ENCODE results near the gene DHRS9. TPM values are rescaled to one million over a fixed set of nuclear protein-coding genes. Genes with fewer than 3 reads are reported as not detected.
A peak's percentile ranks its signal among the peaks of the same experiment; 100 is the strongest.
"Not testable (repeated sequence)": the region's sequence is repeated elsewhere in the genome, so short reads cannot be mapped to it uniquely, and the experiment has no call there.

The DHRS9 gene
- total and polyA plus RNA-seq, 2 experiments from 2014 or later, result not detected

- in situ Hi-C loops (cut with MboI), result no loop called here
- H3K27me3 ChIP-seq (replicated peaks; ENCODE audit: insufficient read depth), result 0 out of 2 replicates have a peak, but pooled peaks cover 10% of the 10 kb centered on the region
- no peaks in the 10 kb centered on the region for H3K79me2 ChIP-seq (ENCODE audit: insufficient read depth)
- H3K4me2 ChIP-seq (ENCODE audit: unreplicated experiment), result no peak overlapping the region
- TF ChIP-seq EZH2 (IDR thresholded peaks at IDR 0.05; ENCODE audit: insufficient read depth, poor library complexity, severe bottlenecking) (no peak), EZH2phosphoT487 (IDR thresholded peaks at IDR 0.05; ENCODE audit: insufficient read depth, low read depth) (no peak)
- DNase-seq, result peak; percentile 50
- no peak overlapping the region for H3K27ac ChIP-seq
- H3K36me3 ChIP-seq (ENCODE audit: low read depth), result no peaks in the 10 kb centered on the region
- H3K9me3 ChIP-seq (ENCODE audit: low read depth), result no peaks in the 10 kb centered on the region
- 17 to 18% methylated on average over 9 of the region's 9 CpGs for WGBS, 2 experiments (ENCODE audit: low coverage in 1 of 2, low lambda C conversion rate in 2 of 2, missing lambda C conversion rate in 2 of 2)
- H3K4me1 ChIP-seq (ENCODE audit: insufficient read depth), result no peaks in the 10 kb centered on the region
- no peaks in the 10 kb centered on the region for H4K20me1 ChIP-seq (ENCODE audit: insufficient read depth)
- no peak overlapping the region for H3K4me3 ChIP-seq
- no peaks in the 10 kb centered on the region for H3K9me2 ChIP-seq (ENCODE audit: insufficient read depth)
- no peak overlapping the region for H2AFZ ChIP-seq
- no peak overlapping the region for H3K9ac ChIP-seq
- no peaks in the 10 kb centered on the region for H3F3A ChIP-seq (ENCODE audit: insufficient read depth)
Observed at GRCh38 chr2:169131587-169132512, 62.5 kb downstream of the DHRS9 start.

- H3F3A ChIP-seq (ENCODE audit: insufficient read depth); H2AFZ ChIP-seq; H3K4me2 ChIP-seq (ENCODE audit: unreplicated experiment); H3K9ac ChIP-seq; H3K9me3 ChIP-seq (ENCODE audit: low read depth); H3K9me2 ChIP-seq (ENCODE audit: insufficient read depth); H3K4me3 ChIP-seq; H3K4me1 ChIP-seq (ENCODE audit: insufficient read depth); in situ Hi-C loops (cut with MboI); DNase-seq; H4K20me1 ChIP-seq (ENCODE audit: insufficient read depth); H3K79me2 ChIP-seq (ENCODE audit: insufficient read depth); H3K36me3 ChIP-seq (ENCODE audit: low read depth); H3K27ac ChIP-seq: not testable (repeated sequence)
- peaks cover 16% of the 10 kb centered on the region; the same call in 1 of the 2 replicates for H3K27me3 ChIP-seq (replicated peaks; ENCODE audit: insufficient read depth)
- 71 to 72% methylated on average over 6 of the region's 6 CpGs for WGBS, 2 experiments (ENCODE audit: low coverage in 1 of 2, low lambda C conversion rate in 2 of 2, missing lambda C conversion rate in 2 of 2)
Observed at GRCh38 chr2:169134272-169134671, 64.9 kb downstream of the DHRS9 start.

GRCh38 chr2:169136428-169136827 is 67.1 kb downstream of the DHRS9 start:
- H4K20me1 ChIP-seq (ENCODE audit: insufficient read depth); H3K9me2 ChIP-seq (ENCODE audit: insufficient read depth); in situ Hi-C loops (cut with MboI); H3K36me3 ChIP-seq (ENCODE audit: low read depth); H3K9me3 ChIP-seq (ENCODE audit: low read depth); H3K4me2 ChIP-seq (ENCODE audit: unreplicated experiment); H3K79me2 ChIP-seq (ENCODE audit: insufficient read depth); H3K4me3 ChIP-seq; DNase-seq; H3F3A ChIP-seq (ENCODE audit: insufficient read depth); H3K4me1 ChIP-seq (ENCODE audit: insufficient read depth); H3K9ac ChIP-seq; H3K27ac ChIP-seq; H2AFZ ChIP-seq: not testable (repeated sequence)
- peaks cover 16% of the 10 kb centered on the region; the same call in 1 of the 2 replicates for H3K27me3 ChIP-seq (replicated peaks; ENCODE audit: insufficient read depth)
- 41 to 46% methylated on average over 4 of the region's 5 CpGs for WGBS, 2 experiments (ENCODE audit: low coverage in 1 of 2, low lambda C conversion rate in 2 of 2, missing lambda C conversion rate in 2 of 2)

- Histone ChIP-seq H3K27me3 (replicated peaks; ENCODE audit: insufficient read depth) (peaks cover 16% of the 10 kb centered on the region; the same call in 1 of the 2 replicates), H2AFZ (no peak overlapping the region), H3K4me1 (ENCODE audit: insufficient read depth) (no peaks in the 10 kb centered on the region), H3K9me2 (ENCODE audit: insufficient read depth) (no peaks in the 10 kb centered on the region), H4K20me1 (ENCODE audit: insufficient read depth) (no peaks in the 10 kb centered on the region; the same call in 1 of the 2 replicates), H3K4me3 (no peak overlapping the region), H3K79me2 (ENCODE audit: insufficient read depth) (no peaks in the 10 kb centered on the region), H3K9me3 (ENCODE audit: low read depth) (no peaks in the 10 kb centered on the region), H3K36me3 (ENCODE audit: low read depth) (no peaks in the 10 kb centered on the region), H3K9ac (no peak overlapping the region), H3K4me2 (ENCODE audit: unreplicated experiment) (no peak overlapping the region), H3K27ac (no peak overlapping the region), H3F3A (ENCODE audit: insufficient read depth) (no peaks in the 10 kb centered on the region)
- in situ Hi-C loops (cut with MboI), result no loop called here
- TF ChIP-seq EZH2 (IDR thresholded peaks at IDR 0.05; ENCODE audit: insufficient read depth, poor library complexity, severe bottlenecking) (no peak), EZH2phosphoT487 (IDR thresholded peaks at IDR 0.05; ENCODE audit: insufficient read depth, low read depth) (no peak)
- no peak for DNase-seq
- 33 to 60% methylated on average over 3 of the region's 3 CpGs for WGBS, 2 experiments (ENCODE audit: low coverage in 1 of 2, low lambda C conversion rate in 2 of 2, missing lambda C conversion rate in 2 of 2)
Observed at GRCh38 chr2:169136885-169137534, 67.6 kb downstream of the DHRS9 start.
